Measurements from ENCODE around the gene ERGIC1. TPM values are rescaled to one million over a fixed set of nuclear protein-coding genes. Genes with fewer than 3 reads are reported as not detected.

ERGIC1 gene
- total RNA-seq, 1 donor from 2014 or later, result 99.1 TPM

DNA sequence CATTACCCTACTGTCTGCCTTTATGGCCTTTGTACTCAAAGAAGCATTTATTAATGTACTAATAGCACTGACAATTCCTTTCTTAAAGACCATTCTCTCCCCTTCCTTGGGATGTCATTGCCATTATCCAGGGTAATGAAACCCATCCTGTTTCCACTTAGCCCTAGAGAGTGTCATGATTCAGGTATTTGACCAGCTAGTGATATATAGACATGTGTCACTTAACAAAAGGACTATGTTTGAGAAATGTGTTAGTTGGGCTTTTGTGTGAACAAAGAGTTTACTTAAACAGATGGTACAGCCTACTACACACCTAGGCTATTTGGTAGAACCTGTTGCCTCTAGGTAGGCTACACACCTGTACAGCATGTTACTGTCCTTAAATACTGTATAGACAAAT lies 151.5 kb downstream of the ERGIC1 start:
- TF ChIP-seq, protein P1, sequence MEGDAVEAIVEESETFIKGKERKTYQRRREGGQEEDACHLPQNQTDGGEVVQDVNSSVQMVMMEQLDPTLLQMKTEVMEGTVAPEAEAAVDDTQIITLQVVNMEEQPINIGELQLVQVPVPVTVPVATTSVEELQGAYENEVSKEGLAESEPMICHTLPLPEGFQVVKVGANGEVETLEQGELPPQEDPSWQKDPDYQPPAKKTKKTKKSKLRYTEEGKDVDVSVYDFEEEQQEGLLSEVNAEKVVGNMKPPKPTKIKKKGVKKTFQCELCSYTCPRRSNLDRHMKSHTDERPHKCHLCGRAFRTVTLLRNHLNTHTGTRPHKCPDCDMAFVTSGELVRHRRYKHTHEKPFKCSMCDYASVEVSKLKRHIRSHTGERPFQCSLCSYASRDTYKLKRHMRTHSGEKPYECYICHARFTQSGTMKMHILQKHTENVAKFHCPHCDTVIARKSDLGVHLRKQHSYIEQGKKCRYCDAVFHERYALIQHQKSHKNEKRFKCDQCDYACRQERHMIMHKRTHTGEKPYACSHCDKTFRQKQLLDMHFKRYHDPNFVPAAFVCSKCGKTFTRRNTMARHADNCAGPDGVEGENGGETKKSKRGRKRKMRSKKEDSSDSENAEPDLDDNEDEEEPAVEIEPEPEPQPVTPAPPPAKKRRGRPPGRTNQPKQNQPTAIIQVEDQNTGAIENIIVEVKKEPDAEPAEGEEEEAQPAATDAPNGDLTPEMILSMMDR (conservative IDR thresholded peaks at IDR 0.05; ENCODE audit: low read depth, low read length), result no peak
- no peak for DNase-seq (ENCODE audit: low read depth)
- peak overlapping the region; percentile 90 for H3K4me3 ChIP-seq (ENCODE audit: low read depth, low read length)

GRCh38 chr5:172988276-172988675 lies 154.2 kb downstream of the ERGIC1 start:
- DNase-seq (ENCODE audit: low read depth), result no peak
- no peak overlapping the region for H3K4me3 ChIP-seq (ENCODE audit: low read depth, low read length)
- TF ChIP-seq, protein P1 (conservative IDR thresholded peaks at IDR 0.05; ENCODE audit: low read depth, low read length), result no peak

GRCh38 chr5:172990776-172991175 lies 156.7 kb downstream of the ERGIC1 start:
- TF ChIP-seq, protein P1 (conservative IDR thresholded peaks at IDR 0.05; ENCODE audit: low read depth, low read length), result no peak
- no peak overlapping the region for H3K4me3 ChIP-seq (ENCODE audit: low read depth, low read length)
- no peak for DNase-seq (ENCODE audit: low read depth)

GRCh38 chr5:172994405-172994804 lies 160.4 kb downstream of the ERGIC1 start:
- DNase-seq (ENCODE audit: low read depth), result no peak
- TF ChIP-seq, protein P1 (conservative IDR thresholded peaks at IDR 0.05; ENCODE audit: low read depth, low read length), result no peak
- no peak overlapping the region for H3K4me3 ChIP-seq (ENCODE audit: low read depth, low read length)

GRCh38 chr5:172999372-172999973 lies 165.4 kb downstream of the ERGIC1 start:
- no peak overlapping the region for H3K4me3 ChIP-seq (ENCODE audit: low read depth, low read length)
- TF ChIP-seq, protein P1 (conservative IDR thresholded peaks at IDR 0.05; ENCODE audit: low read depth, low read length), result no peak
- DNase-seq (ENCODE audit: low read depth), result no peak

- no peak for DNase-seq (ENCODE audit: low read depth)
- TF ChIP-seq, protein P1 (conservative IDR thresholded peaks at IDR 0.05; ENCODE audit: low read depth, low read length), result no peak
- H3K4me3 ChIP-seq (ENCODE audit: low read depth, low read length), result no peak overlapping the region
Measured at GRCh38 chr5:172999974-173000373, 165.9 kb downstream of the ERGIC1 start.

- TF ChIP-seq, protein P1 (conservative IDR thresholded peaks at IDR 0.05; ENCODE audit: low read depth, low read length), result no peak
- H3K4me3 ChIP-seq (ENCODE audit: low read depth, low read length), result no peak overlapping the region
- DNase-seq (ENCODE audit: low read depth), result no peak
Measured at GRCh38 chr5:173001229-173001841, 167.3 kb downstream of the ERGIC1 start.
